Hepatocyte (in vitro differentiated cells): ENCODE results near the gene PDIA2. TPM values are rescaled to one million over a fixed set of nuclear protein-coding genes. Genes with fewer than 3 reads are reported as not detected.

ENCODE experiments used
- DNase-seq: peaks from one replicate; pipeline ENCODE4 v3.0.0-alpha.2; 2016; ENCODE audit warnings: low spot score
- H2AFZ ChIP-seq: fragments of 200-600 bp; sonication (generic); 2 replicates; pipeline ENCODE4 v1.6.0; 2016; ENCODE audit warnings: antibody characterized with exemption, mild to moderate bottlenecking
- H3K27ac ChIP-seq: fragments of 200-600 bp; sonication (generic); 2 replicates; pipeline ENCODE4 v1.5.1; 2016; ENCODE audit warnings: mild to moderate bottlenecking
- H3K27me3 ChIP-seq: fragments of 200-600 bp; sonication (generic); 2 replicates; pipeline ENCODE4 v1.6.1; 2016
- H3K36me3 ChIP-seq: fragments of 200-600 bp; sonication (generic); replicated peaks from 2 replicates; pipeline ENCODE4 v1.5.1; 2016; ENCODE audit warnings: low read depth; ENCODE audit not compliant: insufficient read depth
- H3K4me1 ChIP-seq: fragments of 200-600 bp; sonication (generic); 2 replicates; pipeline ENCODE4 v1.5.1; 2016; ENCODE audit warnings: mild to moderate bottlenecking, moderate library complexity; ENCODE audit not compliant: insufficient read depth
- H3K4me2 ChIP-seq: fragments of 200-600 bp; sonication (generic); 2 replicates; pipeline ENCODE4 v1.6.0; 2016
- H3K4me3 ChIP-seq: fragments of 200-600 bp; sonication (generic); 2 replicates; pipeline ENCODE4 v1.5.1; 2016; ENCODE audit warnings: mild to moderate bottlenecking
- H3K79me2 ChIP-seq: fragments of 200-600 bp; sonication (generic); 2 replicates; pipeline ENCODE4 v1.6.0; 2017; ENCODE audit warnings: mild to moderate bottlenecking
- H3K9me2 ChIP-seq: fragments of 200-600 bp; sonication (generic); replicated peaks from 2 replicates; pipeline ENCODE4 v1.6.0; 2017; ENCODE audit warnings: mild to moderate bottlenecking; ENCODE audit not compliant: insufficient read depth
- H3K9me3 ChIP-seq: fragments of 200-600 bp; sonication (generic); 2 replicates; pipeline ENCODE4 v1.5.1; 2016; ENCODE audit warnings: low read depth, mild to moderate bottlenecking
- H4K20me1 ChIP-seq: fragments of 200-600 bp; sonication (generic); 2 replicates; pipeline ENCODE4 v1.6.0; 2016; ENCODE audit warnings: mild to moderate bottlenecking; ENCODE audit not compliant: insufficient read depth, poor library complexity, severe bottlenecking
- CTCF ChIP-seq: fragments of 200-600 bp; sonication (generic); IDR thresholded peaks from 2 replicates; pipeline ENCODE4 v1.5.1; 2016; ENCODE audit warnings: antibody characterized with exemption, mild to moderate bottlenecking; ENCODE audit not compliant: poor library complexity
- EZH2 ChIP-seq: fragments of 200-600 bp; sonication (generic); IDR thresholded peaks from 2 replicates; pipeline ENCODE4 v1.6.1; 2016; ENCODE audit warnings: antibody characterized with exemption, mild to moderate bottlenecking, borderline replicate concordance
- EZH2phosphoT487 ChIP-seq: fragments of 200-600 bp; sonication (generic); IDR thresholded peaks from one replicate; pipeline ENCODE4 v1.6.1; 2018; ENCODE audit warnings: antibody characterized with exemption, mild to moderate bottlenecking, low read depth, moderate library complexity; ENCODE audit not compliant: unreplicated experiment, severe bottlenecking
- WGBS: methylation state at CpG from one replicate; pipeline ENCODE4 v1.1.6; 2016; ENCODE audit warnings: low lambda C conversion rate; ENCODE audit errors: missing lambda C conversion rate; 5-methylcytosine and 5-hydroxymethylcytosine counted together
- polyA plus RNA-seq: library from polyadenylated mRNA; unstranded; fragments of >200 nt; fragmentation: Nextera tagmentation; extraction: Ambion mirVana; gene quantifications from 2 replicates; pipeline ENCODE4 v1.2.1, GENCODE V29; 2016
- total RNA-seq: library from RNA; depleted of rRNA; stranded (reverse); fragments of >200 nt; gene quantifications from 2 replicates; pipeline ENCODE4 v1.2.3, GENCODE V29; 2014

Gene PDIA2
- total and polyA plus RNA-seq, 2 experiments from 2014 or later, result 0.47 TPM; not detected in 1

GRCh38 chr16:261031-261691 is 21.8 kb upstream of the PDIA2 start:
- Histone ChIP-seq H3K36me3 (no peaks in the 10 kb centered on the region), H2AFZ (no peak overlapping the region)
- 95% methylated on average over 27 of the region's 28 CpGs for WGBS

GRCh38 chr16:262121-262745 is 20.7 kb upstream of the PDIA2 start:
- H3K4me2 ChIP-seq, result no peak overlapping the region
- no peaks in the 10 kb centered on the region for H3K27me3 ChIP-seq
- H3K4me1 ChIP-seq, result no peaks in the 10 kb centered on the region
- H3K27ac ChIP-seq, result no peak overlapping the region
- H3K79me2 ChIP-seq, result no peaks in the 10 kb centered on the region
- H3K9me2 ChIP-seq, result no peaks in the 10 kb centered on the region
- no peaks in the 10 kb centered on the region for H3K9me3 ChIP-seq
- H2AFZ ChIP-seq, result no peak overlapping the region
- H4K20me1 ChIP-seq, result no peaks in the 10 kb centered on the region
- 97% methylated on average over 29 of the region's 29 CpGs for WGBS
- no peaks in the 10 kb centered on the region for H3K36me3 ChIP-seq
- no peak for DNase-seq
- no peak for TF ChIP-seq EZH2phosphoT487
- no peak for TF ChIP-seq CTCF
- no peak for TF ChIP-seq EZH2
- no peak overlapping the region for H3K4me3 ChIP-seq

More at GRCh38 chr16:261031-261691, 21.8 kb upstream of the PDIA2 start:
- Histone ChIP-seq H3K9me3 (no peaks in the 10 kb centered on the region), H4K20me1 (no peaks in the 10 kb centered on the region), H3K27me3 (no peaks in the 10 kb centered on the region), H3K4me1 (no peaks in the 10 kb centered on the region), H3K9me2 (no peaks in the 10 kb centered on the region), H3K27ac (no peak overlapping the region), H3K79me2 (no peaks in the 10 kb centered on the region), H3K4me2 (no peak overlapping the region), H3K4me3 (no peak overlapping the region)
- DNase-seq, result no peak
- TF ChIP-seq EZH2phosphoT487 (no peak), EZH2 (no peak), CTCF (no peak)

GRCh38 chr16:263182-263774 is 19.7 kb upstream of the PDIA2 start:
- 97% methylated on average over 35 of the region's 35 CpGs for WGBS
- Histone ChIP-seq H3K27ac (no peak overlapping the region), H3K27me3 (no peaks in the 10 kb centered on the region), H3K79me2 (no peaks in the 10 kb centered on the region), H4K20me1 (no peaks in the 10 kb centered on the region), H3K36me3 (no peaks in the 10 kb centered on the region), H3K9me2 (no peaks in the 10 kb centered on the region), H3K4me2 (no peak overlapping the region), H2AFZ (no peak overlapping the region), H3K4me1 (no peaks in the 10 kb centered on the region), H3K9me3 (no peaks in the 10 kb centered on the region), H3K4me3 (no peak overlapping the region)
- DNase-seq, result no peak
- TF ChIP-seq EZH2 (no peak), CTCF (no peak), EZH2phosphoT487 (no peak)
